GM19324 (cell line): ENCODE data around the gene STXBP6.
A peak's percentile ranks its signal among the peaks of the same experiment; 100 is the strongest.

Experiments
- ATAC-seq: cut with Tn5 transposase; IDR thresholded peaks from one replicate; pipeline ENCODE4 v1.9.1; 2021; ENCODE audit warnings: mild to moderate bottlenecking, moderate library complexity; ENCODE audit not compliant: unreplicated experiment, low FRiP score

STXBP6 gene

GRCh38 chr14:25053585-25053984, 3.6 kb upstream of the STXBP6 start:
- no peak for ATAC-seq

GRCh38 chr14:25052921-25053320, 3.0 kb upstream of the STXBP6 start:
- no peak for ATAC-seq

- ATAC-seq = no peak
Measured at GRCh38 chr14:25052385-25052784, 2.4 kb upstream of the STXBP6 start.

- no peak for ATAC-seq
Measured at GRCh38 chr14:25050269-25051150, 563 bp upstream of the STXBP6 start.

GRCh38 chr14:25049093-25049567, 817 bp downstream of the STXBP6 start:
- no peak for ATAC-seq

- ATAC-seq = no peak
Measured at GRCh38 chr14:25048170-25049016, 1.6 kb downstream of the STXBP6 start.

GRCh38 chr14:25046301-25046943, 3.5 kb downstream of the STXBP6 start:
- ATAC-seq = no peak

- no peak for ATAC-seq
Measured at GRCh38 chr14:25044106-25044698, 5.7 kb downstream of the STXBP6 start.

- no peak for ATAC-seq
Measured at GRCh38 chr14:25042362-25043299, 7.3 kb downstream of the STXBP6 start.

GRCh38 chr14:25041898-25042297, 8.0 kb downstream of the STXBP6 start:
- no peak for ATAC-seq

- no peak for ATAC-seq
Measured at GRCh38 chr14:25041484-25041883, 8.5 kb downstream of the STXBP6 start.

- no peak for ATAC-seq
Measured at GRCh38 chr14:25039933-25040332, 10.0 kb downstream of the STXBP6 start.

GRCh38 chr14:25038044-25038668, 11.8 kb downstream of the STXBP6 start:
- no peak for ATAC-seq

- ATAC-seq = no peak
Measured at GRCh38 chr14:25037032-25037431, 12.9 kb downstream of the STXBP6 start.

- ATAC-seq = no peak
Measured at GRCh38 chr14:25034803-25035681, 14.9 kb downstream of the STXBP6 start.

- ATAC-seq = no peak
Measured at GRCh38 chr14:25033358-25033757, 16.6 kb downstream of the STXBP6 start.

- peak; percentile 57 for ATAC-seq
Measured at GRCh38 chr14:25032092-25032784, 17.7 kb downstream of the STXBP6 start.
